HS-27A (cell line): ENCODE measurements around the gene PNMA6E.

Experiments
- DNase-seq: peaks from one replicate; pipeline ENCODE4 v3.0.0-alpha.2; 2012; ENCODE audit warnings: low read depth, missing footprints

Gene PNMA6E

DNA sequence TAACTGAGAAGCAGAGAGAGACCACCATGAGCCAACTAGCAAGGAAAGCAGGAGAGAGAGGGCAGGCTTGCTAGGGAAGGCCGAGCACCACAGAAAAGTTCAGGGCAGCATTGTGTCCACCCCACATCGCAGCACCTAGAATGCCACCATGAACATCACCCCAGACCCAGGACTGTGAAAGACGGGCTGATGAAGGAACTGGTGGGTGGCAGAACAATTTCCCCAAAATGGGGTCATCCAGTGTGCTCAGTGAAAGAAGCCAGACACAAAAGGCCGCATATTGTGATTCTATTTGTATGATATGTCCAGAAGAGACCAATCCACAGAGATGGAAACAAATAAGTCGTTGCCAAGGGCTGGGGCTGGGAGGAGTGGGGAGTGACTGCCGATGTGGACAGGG, 16.8 kb downstream of the PNMA6E start:
- no peak for DNase-seq

DNA sequence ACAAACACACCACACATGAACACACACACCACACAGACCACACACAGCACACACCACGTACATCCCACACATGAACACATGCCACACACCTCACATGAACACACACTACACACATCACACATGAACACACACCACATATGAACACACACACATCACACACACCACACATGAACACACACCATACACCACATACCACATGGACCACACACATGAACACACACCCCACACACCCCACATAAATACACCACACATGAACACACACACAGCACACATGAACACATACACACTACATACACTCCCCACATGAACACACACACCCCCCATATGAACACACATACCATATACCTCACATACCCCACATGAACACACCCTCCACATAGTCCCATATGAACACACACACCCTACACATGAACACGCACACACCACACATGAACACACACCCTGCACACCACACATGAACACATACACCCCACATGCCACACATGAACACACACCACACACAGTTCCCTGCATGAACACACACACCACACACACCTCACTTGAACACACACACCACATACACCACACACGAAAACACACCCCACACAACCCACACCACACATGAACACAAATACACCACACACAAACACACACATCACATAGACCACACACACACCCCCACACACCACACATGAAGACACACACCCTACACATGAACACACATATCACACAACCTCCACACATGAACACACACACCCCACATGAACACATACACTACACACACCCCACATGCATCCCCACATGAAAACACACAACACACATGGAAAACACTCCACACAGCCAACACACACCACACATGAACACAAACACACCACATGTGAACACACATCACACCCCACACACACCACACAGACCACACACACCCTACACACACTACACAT, 18.3 kb downstream of the PNMA6E start:
- no peak for DNase-seq

DNA sequence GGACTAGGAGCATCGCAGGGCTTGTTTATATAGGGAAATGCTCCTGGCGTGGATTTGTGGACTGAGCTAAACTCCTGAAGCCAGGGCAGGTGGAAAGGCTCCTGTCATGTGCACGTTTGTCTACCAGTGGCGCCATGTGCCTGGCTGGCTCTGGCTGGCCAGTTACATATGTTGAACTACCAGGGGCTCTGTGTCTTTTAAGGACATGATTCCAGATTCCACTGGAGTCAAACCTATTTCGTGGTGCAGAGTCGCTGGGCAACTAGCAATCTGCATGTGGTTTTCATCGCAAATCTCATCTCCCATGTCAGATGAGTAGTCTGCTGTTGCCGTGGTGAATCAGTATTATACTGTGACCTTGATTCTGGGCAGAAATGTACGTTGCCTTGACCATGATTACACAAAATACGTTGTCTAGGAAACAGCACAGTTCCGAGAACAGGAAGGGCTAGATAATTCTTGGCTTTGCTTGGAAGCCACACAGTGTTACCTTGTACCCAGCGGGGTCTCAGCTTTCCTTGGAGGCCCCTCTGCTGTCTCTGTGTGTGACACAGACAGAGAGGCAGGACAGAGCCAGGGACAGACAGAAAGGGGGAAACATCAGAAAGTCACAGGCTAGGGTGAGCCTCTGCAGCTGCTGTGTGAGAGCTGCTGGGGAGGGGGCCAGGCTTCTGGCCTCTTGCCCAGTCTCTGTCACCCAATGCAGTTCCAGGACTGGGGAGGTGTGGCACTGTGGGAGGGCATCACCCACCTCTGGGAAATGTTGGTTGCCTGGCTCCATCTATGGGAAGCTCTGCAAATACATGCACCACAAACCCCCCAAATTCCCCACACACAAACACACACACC, 19.2 kb downstream of the PNMA6E start:
- DNase-seq: no peak

DNA sequence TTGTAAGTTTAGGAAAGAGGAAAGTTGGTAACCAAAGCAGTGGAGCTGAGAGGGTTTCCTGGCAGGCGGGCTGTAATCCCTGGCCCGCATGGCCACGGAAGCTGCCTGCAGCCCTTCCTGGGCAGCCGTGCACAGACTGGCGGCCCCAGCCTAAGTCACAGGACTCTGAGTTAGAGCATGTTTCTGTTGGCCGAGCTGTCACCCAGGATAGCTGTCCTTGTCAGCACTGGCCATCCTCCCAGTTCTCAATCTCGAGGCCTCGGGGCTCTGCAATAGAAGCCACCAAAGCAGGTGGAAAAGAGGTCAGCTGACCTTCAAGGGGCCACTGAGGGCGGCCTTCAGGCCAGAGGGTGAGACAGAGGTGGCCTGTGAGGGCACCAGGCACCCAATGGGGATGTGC, 20.5 kb downstream of the PNMA6E start:
- DNase-seq: no peak

DNA sequence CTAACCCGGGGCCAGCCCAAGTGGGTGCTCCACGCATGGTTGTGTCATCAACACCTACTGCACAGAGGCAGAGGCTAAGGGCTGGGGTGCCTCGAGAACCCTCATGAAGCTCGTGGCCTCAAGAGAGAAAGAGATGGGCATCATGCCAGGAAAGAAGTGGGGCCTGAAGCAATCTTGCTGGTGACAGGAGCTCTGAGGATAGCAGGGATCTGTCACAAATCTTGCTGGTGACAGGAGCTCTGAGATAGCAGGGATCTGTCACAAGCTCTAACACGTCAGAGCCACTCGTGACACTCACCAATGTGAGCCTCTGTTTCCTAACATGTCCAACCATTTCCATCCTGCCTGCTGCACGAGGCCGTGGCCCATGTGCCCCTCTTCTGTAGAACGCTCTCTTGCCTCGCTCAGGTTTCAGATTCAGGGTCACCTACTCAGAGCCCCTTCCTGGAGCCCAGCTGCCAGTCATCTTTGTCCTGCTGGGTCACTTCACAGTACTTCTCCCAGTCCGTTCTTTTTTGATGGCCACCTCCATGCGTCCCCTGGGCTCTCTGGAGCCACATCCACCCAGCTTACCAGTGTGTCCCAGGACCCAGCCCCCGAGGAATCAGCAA, 21.1 kb downstream of the PNMA6E start:
- no peak for DNase-seq

DNA sequence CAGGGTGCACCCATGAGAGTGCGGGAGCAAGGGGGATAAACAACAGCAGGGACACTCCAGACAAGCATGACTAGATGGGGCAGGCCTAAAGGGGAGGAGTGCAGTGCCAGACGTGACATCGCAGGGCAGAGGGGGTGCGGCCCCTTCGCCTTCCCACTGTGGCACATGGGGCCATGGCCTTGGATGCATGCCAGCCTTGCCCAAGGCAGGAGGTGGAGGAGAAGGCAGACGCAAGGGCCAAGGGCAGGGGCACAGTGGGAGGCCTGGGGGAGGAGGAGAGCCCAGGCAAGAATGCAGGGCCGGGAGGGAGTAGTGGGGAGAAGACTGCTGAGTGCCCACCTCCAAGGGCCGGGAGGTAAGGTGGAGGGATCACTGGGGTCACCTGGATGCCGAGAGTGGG, 21.6 kb downstream of the PNMA6E start:
- DNase-seq: no peak

DNA sequence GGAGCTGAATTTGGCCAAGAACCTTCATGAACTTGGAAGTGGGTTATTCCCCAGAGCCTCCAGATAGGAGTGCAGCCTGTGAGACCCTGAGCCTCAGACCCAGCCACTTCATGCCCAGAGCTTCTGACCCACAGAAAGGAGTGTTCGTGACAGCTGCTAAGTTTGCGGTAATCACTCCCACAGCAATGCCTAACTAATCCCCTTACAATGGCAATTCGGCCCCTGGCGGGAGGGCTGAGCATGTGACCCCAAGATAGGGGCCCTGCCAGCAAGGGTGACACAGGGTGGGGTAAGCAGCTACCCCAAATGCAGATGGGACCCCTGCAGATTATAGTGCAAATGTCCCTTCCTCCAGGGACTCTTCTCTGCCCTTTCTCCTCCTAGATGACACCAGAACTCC, 22.5 kb downstream of the PNMA6E start:
- no peak for DNase-seq

DNA sequence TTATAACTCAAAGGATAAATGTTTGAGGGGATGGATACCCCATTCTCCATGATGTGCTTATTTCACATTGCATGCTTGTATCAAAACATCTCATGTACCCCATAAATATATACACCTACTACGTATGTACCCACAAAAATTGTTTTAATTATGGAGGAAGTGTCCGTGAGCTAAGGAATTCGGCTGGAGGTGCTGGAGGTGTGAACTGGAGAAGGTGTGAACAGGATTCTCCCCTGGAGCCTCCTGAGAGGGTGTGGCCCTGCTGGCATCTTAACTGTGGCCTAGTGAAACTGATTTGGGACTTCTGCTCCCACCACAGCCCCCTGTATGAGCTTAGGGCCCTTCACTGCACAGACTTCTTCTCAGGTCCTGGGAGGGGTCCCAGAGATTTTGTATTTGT, 23.4 kb downstream of the PNMA6E start:
- no peak for DNase-seq

DNA sequence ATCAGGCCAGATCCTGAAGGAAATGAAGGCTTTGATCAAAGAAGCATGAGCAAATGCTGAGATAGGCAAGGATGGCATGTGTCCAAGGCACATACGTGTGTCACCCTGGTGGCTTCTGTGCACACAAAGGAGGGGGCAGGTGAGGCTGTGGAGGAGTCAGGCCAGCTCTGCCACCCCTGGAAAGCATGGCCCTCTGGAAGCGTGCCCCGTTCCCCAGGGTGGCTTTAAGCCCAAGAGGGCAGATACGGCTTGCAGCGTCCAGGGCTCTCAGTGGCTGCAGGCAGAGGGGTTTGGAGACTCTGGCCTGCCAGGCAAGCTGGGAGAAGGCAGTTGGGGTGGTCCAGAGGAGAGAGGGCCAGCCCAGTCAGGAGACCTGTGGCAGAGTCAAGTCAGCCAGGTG, 25.6 kb downstream of the PNMA6E start:
- DNase-seq: no peak

DNA sequence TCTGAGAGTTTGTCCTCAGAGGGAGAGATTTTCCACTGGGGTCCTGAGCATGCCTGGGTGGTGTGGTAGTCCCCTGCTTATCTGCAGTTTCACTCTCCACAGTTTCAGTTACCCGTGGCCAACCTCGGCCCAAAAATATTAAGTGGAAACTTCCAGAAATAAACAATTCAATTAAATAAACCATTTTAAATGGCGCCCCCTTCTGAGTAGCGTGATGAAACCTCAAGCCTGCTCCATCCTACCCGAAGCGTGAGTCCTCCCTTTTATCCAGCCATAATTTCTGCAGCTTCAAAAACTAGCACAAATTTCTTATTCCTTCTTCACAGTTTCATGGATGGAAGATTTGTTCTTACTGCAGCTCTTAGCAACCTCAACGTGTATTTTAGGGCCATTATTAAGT, 26.7 kb downstream of the PNMA6E start:
- no peak for DNase-seq

DNA sequence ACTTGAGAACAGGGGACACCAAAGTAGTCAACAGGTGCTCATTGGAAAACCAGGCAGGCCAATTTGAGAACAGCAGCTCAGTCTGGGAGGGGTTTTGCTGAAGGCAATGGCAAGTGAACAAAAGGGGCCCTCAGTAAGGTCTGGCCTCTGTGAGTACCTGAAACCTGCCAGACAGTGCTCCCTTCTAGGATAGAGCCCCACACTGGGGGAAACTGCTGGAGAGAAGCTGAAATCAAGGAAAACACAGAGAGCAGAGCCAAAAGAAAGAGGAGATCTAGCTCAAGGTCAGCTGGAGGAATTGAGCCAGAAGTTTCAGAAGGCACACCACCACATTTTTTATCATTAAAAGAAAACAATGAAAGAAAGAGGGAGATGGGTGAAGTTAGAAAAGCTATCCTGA, 28.2 kb downstream of the PNMA6E start:
- no peak for DNase-seq

DNA sequence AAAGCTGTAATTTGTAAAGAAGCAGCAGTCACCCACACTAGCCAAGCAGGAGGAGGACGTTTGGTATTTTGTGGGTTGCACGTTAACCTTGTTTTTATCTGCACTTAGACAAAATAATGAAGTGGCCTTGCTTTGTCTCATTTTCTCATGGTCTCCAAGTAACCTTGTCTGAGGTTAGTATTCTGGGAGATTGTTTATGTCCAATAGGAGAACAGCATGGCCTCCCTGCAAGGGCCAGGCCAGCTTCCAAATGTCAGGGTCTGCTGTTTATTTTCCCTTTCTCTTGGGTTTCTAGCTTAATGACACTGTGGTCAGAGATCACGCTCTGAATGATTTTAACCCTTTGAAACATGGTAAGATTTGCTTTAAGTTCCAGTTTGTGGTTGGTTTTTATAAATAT, 29.9 kb downstream of the PNMA6E start:
- DNase-seq: no peak

DNA sequence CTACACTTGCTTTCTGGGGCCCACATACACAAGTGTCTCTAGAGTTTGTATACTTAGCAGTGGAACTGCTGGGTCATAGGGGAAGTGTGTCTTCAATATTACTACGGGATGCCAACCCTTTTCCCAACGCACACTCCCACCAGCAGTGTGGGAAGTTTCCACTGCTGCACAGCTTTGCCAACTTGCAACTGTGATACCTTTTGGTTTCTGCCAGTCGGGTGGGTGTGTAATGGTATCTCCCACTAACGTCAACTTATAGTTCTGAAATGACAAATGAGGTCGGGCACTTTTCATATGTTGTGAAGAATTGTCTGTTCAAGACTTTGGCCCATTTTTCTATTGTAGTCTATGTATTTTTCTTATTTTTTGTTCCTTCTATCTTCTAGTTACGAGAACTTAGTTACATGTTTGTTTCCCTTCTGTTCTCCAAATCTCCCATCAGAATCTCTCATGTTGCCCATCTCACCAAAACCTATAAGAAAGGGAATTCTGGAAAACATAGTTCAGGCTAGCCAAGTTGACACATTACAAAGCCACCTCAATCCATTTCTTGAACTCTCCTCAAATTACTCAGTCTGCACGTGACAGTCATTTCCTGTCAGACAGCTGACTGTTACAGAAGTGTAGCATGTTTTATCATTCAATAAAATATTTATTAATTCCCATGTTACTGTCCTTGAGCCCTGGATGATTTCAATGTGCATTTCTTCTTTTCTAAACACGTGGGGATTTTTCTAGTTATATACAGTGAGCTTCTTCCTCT, 30.7 kb downstream of the PNMA6E start:
- DNase-seq: no peak

DNA sequence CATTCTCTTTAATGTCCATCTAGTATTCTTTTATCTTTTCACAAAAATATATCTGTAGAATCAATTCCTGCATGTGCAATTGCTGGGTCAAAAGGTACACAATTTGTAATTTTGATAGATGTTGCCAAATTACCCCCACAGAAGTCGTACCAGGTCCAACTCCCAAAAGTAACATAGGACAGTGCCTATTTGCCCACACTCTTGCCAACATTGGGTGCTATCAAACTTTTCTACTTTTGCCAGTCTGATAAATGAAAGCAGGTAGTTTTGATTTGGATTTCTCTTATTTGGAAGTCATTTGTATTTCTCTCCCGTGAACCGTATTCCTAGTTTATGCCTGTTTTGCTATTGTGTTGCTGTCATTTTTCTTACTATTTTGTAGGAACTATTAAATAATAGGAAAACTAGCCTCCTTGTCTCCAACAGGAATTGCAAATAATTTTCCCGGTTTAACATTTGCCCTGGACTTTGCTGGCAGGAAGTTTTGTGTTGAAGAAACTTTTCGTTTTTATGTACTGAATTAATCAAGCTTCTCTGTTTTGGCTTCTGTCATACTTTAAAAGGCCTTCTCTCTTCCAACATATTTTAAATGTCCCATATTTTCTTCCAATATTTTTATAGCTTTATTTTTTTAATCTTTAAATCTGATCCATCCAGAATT, 34.1 kb downstream of the PNMA6E start:
- DNase-seq: no peak

DNA sequence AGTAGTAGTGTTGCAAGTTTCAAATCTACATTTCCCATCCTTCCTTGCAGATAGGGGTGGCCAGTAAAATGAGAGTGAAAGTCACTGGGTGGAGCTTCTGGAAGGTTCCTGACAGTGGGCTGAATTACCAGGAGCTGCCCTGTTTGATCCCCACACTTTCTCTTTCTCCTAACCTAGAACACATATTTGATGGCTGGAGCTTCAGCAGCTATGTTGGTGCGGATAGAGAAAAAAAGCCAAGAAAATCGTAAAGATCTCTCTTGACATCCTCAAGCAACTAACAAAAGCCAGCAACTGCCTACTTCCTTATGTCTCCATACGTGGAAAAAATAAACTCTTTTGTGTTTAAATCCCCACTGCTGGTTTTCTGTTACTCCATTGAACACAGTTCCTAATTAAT, 35.0 kb downstream of the PNMA6E start:
- DNase-seq: no peak

DNA sequence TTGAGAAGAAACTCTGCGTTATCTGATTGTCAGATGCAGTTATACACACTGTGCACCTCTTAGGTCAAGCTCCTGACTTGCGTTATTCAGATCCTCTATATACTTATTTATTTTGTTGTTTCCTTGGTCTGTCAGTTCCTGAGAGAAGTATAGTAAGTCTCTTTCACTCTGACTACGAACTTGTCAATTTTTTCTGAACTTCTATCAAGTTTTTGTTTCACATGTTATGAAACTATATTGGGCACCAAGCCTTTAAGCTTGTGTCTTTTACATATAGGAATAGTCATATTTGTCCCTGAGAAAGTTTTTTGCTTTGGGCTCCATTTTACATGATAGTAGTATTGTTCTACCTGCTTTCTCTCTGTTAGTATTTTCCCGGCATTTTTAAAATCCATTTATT, 35.5 kb downstream of the PNMA6E start:
- DNase-seq: no peak

DNA sequence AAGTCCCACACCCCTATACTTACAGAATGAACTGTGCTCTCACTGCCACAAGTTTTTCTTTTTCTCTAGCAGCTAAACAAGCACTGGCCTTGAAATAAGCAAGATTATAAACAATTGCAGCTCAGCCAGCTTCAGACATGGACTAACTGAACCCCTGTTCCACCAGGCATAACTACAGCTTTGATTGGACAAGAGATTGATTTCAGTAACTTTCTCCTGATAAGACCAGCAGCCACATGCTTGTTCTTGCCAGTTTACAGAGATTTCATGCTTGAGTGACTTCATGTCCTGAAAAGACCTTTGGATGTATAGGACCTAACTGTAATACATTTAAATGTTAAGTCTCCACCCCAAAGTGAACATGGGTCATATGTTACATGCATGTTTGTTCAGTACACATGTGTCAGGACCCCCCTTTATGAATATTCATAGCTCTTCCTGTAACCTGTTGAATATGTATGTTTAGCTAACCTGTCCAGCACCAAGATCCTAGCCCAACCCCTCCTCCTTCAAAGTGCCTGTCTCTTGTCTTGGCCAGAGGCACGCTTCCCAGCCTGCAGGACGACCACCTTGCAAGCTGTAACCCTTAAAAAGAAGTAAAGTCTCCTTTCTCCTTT, 39.3 kb downstream of the PNMA6E start:
- DNase-seq: no peak

DNA sequence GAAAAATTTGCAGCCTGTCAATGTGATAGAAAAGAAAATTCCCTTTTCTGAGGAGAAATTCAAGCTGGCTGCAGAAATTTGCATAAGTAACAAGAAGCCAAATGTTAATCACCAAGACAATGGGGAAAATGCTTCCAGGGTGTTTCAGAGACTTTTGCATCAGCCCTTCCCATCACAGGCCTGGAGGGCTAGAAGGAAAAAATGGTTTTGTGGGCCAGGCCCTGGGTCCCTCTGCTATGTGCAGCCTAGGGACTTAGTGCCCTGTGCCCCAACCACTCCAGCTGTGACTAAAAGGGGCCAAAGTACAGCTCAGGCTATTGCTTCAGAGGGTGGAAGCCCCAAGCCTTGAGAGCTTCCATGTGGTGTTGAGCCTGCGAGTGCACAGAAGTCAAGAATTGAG, 43.3 kb downstream of the PNMA6E start:
- no peak for DNase-seq

DNA sequence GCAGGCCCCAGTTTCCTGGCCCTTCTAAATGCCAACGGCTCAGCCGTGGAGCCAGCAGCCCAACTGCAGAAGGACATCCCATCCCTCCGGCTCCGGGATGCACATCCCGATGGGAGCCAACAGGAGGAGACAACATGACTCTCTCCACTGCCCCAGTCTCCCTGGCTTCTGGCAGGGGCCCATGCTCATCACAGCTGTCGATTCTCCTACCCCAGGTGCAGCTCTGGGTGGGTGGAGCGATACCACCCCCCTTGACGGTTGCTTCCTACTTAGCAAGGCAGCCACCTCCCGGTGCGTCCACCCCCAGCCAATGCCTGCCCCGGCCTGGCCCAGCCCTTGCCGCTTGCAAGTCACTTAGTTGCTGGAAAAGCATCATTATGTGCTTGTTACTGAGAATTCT, 47.7 kb downstream of the PNMA6E start:
- DNase-seq: no peak

DNA sequence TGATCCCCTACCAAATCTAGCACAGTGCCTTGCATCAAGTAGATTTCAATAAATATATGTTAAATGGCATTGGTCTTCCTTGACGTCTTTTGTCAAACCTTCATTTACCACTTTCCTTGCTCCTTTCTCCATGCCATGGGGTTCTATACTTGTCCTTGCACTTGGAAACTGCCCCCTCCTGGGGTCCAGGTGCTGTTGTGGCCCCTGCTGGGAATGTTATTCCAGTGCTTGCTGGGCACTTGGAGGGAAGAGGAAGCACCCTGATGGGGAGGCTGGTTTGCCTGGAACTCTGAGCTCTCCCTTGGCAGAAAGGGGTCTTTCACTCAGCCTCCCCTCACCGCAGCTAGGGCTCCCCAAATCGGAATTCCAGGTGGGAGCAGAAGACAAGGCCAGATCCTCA, 48.3 kb downstream of the PNMA6E start:
- no peak for DNase-seq

DNA sequence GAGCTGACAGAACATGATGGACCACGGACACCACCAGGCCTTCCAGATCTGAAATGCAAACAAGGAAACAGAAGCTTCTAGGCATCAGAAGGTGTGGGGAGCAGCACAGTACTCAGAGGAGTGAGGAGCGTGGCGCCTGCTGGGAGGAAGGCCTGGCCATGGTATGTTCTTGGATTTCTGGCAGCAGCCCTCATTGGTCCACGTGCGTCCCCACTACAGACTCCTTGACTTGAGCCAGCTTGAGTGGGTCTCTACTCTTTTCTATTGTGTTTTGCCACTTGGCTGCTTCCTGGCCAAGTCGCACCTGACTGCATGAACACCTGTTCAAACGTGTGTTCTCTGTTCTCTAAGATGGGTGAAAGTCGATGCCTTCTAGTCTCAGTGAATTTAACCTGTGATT, 49.2 kb downstream of the PNMA6E start:
- no peak for DNase-seq
